K562 (cell line): ENCODE measurements around the gene NUP188. TPM values are rescaled to one million over a fixed set of nuclear protein-coding genes. Genes with fewer than 3 reads are reported as not detected.

Experiments used
- AFF1 ChIP-seq, 2 experiments: fragments of 450-650 bp; IDR thresholded peaks; 2 replicates each; pipeline ENCODE4 v1.6.1; 2018; ENCODE audit warnings: mild to moderate bottlenecking in 2 of 2, low read depth in 1 of 2; ENCODE audit not compliant: partially characterized antibody in 2 of 2
- ASH1L ChIP-seq: fragments of 450-650 bp; IDR thresholded peaks from 2 replicates; pipeline ENCODE4 v1.6.1; 2018; ENCODE audit warnings: borderline replicate concordance, mild to moderate bottlenecking, low read depth; ENCODE audit not compliant: partially characterized antibody
- CBX3 ChIP-seq, 2 experiments: IDR thresholded peaks; 1 replicate in 1 of 2; 2 replicates in 1 of 2; pipeline ENCODE4 v1.6.1; 2012; ENCODE audit warnings: inconsistent platforms in 2 of 2, low read length in 2 of 2, borderline replicate concordance in 1 of 2, control low read depth in 1 of 2
- HDAC6 ChIP-seq: IDR thresholded peaks from 2 replicates; pipeline ENCODE4 v1.6.1; 2012; ENCODE audit warnings: low read depth, mild to moderate bottlenecking, control low read depth, inconsistent platforms, low read length, moderate library complexity
- KLF1 ChIP-seq: fragments of 450-650 bp; IDR thresholded peaks from 2 replicates; pipeline ENCODE4 v1.6.1; 2016; ENCODE audit warnings: missing genetic modification characterization, missing compliant biosample characterization
- RAD21 ChIP-seq, 2 experiments: fragments of 250-450 bp in 1 of 2; fragments of 450-650 bp in 1 of 2; sonication (Bioruptor Pico) in 1 of 2; formaldehyde crosslinking in 1 of 2; IDR thresholded peaks in 1 of 2; conservative IDR thresholded peaks in 1 of 2; 2 replicates each; pipeline versions ENCODE4 v1.4.0 to v1.8.0; 2020 to 2022; ENCODE audit warnings: mild to moderate bottlenecking in 2 of 2, moderate library complexity in 1 of 2
- SLC30A9 ChIP-seq: fragments of 250-450 bp; sonication (Bioruptor Pico); IDR thresholded peaks from 2 replicates; pipeline ENCODE4 v1.8.0; 2022; ENCODE audit warnings: mild to moderate bottlenecking, moderate library complexity
- TEAD1 ChIP-seq, 2 experiments: fragments of 450-650 bp in 1 of 2; sonication (generic) in 1 of 2; formaldehyde crosslinking; IDR thresholded peaks; 2 replicates each; pipeline versions ENCODE4 v1.4.0 to v1.8.0; 2020 to 2022; ENCODE audit warnings: mild to moderate bottlenecking in 2 of 2, missing genetic modification reagents in 1 of 2
- ZNF124 ChIP-seq: sonication (generic); formaldehyde crosslinking; IDR thresholded peaks from 2 replicates; pipeline ENCODE4 v1.8.1; 2022; ENCODE audit warnings: missing genetic modification reagents
- ZNF780A ChIP-seq: fragments of 250-450 bp; sonication (Bioruptor Pico); IDR thresholded peaks from 2 replicates; pipeline ENCODE4 v1.5.0; 2021; ENCODE audit warnings: mild to moderate bottlenecking
- polyA plus RNA-seq, 8 experiments: library from polyadenylated mRNA; depleted of rRNA in 4 of 8; stranded (reverse) in 5 of 8; unstranded in 3 of 8; fragments of >200 nt; fragmentation: Nextera tagmentation in 2 of 8; fragmentation: Illumina TruSeq in 1 of 8; extraction: Ambion mirVana in 2 of 8; extraction: Trizol in 1 of 8; gene quantifications; 2 replicates each; pipeline versions ENCODE4 v1.2.1 to v1.2.3, GENCODE V29; 2011 to 2014; ENCODE audit warnings: inconsistent platforms in 1 of 8, missing spikeins in 1 of 8
- total RNA-seq, 7 experiments: library from RNA; depleted of rRNA in 6 of 7; stranded (reverse); fragments of >200 nt in 6 of 7; fragmentation: Illumina TruSeq in 2 of 7; extraction: Trizol in 2 of 7; gene quantifications; 2 replicates each; pipeline versions ENCODE4 v1.2.1 to v1.2.3, GENCODE V29; 2011 to 2021; ENCODE audit warnings: low replicate concordance in 1 of 7
- TF ChIP-seq, protein P1 (sequence below): fragments of 250-450 bp; sonication (Bioruptor Pico); IDR thresholded peaks from 2 replicates; pipeline ENCODE4 v1.6.1; 2021; ENCODE audit warnings: mild to moderate bottlenecking
- TF ChIP-seq, protein P2 (sequence below): fragments of 250-450 bp; sonication (Bioruptor Pico); IDR thresholded peaks from 2 replicates; pipeline ENCODE4 v1.5.0; 2021; ENCODE audit warnings: mild to moderate bottlenecking, moderate library complexity
- TF ChIP-seq, protein P3 (sequence below): sonication (generic); formaldehyde crosslinking; IDR thresholded peaks from 2 replicates; pipeline ENCODE4 v1.8.0; 2022; ENCODE audit warnings: missing genetic modification reagents, mild to moderate bottlenecking, borderline replicate concordance

The NUP188 gene
- total and polyA plus RNA-seq, 9 of the 15 experiments (the other 6 are each of a cell fraction or from before 2014, with no cell fraction given), result 11.7 to 135 (median 70.6) TPM

DNA sequence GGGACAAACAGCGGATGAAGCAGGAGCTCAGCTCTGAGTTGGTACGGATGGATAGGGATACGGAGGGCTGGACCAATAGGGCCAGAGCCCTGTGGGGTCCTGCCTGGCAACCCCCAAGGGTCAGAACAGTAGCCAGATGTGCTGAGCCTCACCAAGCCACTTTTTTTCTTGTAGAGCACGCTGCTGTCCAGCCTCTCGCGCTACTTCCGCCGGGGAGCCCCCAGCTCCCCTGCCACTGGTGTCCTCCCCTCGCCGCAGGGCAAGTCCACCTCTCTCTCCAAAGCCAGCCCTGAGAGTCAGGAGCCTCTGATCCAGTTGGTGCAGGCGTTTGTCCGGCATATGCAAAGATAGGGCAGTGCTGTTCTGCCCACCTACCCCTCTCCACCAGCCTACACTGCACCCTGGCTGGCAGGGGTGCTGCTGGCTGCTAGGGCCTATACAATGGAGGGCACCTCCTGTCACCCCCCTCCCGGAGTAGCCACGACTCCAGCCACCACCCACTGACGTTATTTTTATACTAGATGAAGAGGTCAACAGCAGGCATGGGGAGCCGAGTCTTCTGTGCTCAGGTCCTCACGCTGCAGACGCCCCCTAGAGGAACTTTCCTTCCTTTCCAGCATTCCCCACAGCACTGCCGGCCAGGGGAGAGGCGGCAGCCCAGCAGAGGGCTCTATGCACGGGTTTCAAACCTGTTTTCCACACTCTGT, 59.0 kb downstream of the NUP188 start (continued):
- TF ChIP-seq RAD21 (CRISPR knock-in tag; conservative IDR thresholded peaks at IDR 0.05 in 1 of 2, IDR thresholded peaks at IDR 0.05 in 1 of 2) (peak; percentile 56 to 71), TEAD1 (CRISPR knock-in tag; IDR thresholded peaks at IDR 0.05) (peak; percentile 31 to 78; a peak in 1 of 4 replicates), ZNF124 (CRISPR knock-in tag) (no peak), KLF1 (no peak), SLC30A9 (no peak), AFF1 (IDR thresholded peaks at IDR 0.05; ENCODE audit: low read depth in 1 of 2, partially characterized antibody in 2 of 2) (no peak), HDAC6 (no peak), ZNF780A (CRISPR knock-in tag) (no peak), CBX3 (IDR thresholded peaks at IDR 0.05; ENCODE audit: borderline replicate concordance in 1 of 2, low read length in 2 of 2) (peak in 1 of 2 experiments; percentile 63; a peak in 1 of 3 replicates), ASH1L (no peak)
- TF ChIP-seq, protein P1, sequence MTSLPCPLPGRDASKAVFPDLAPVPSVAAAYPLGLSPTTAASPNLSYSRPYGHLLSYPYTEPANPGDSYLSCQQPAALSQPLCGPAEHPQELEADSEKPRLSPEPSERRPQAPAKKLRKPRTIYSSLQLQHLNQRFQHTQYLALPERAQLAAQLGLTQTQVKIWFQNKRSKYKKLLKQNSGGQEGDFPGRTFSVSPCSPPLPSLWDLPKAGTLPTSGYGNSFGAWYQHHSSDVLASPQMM, result no peak
- TF ChIP-seq, protein P2, sequence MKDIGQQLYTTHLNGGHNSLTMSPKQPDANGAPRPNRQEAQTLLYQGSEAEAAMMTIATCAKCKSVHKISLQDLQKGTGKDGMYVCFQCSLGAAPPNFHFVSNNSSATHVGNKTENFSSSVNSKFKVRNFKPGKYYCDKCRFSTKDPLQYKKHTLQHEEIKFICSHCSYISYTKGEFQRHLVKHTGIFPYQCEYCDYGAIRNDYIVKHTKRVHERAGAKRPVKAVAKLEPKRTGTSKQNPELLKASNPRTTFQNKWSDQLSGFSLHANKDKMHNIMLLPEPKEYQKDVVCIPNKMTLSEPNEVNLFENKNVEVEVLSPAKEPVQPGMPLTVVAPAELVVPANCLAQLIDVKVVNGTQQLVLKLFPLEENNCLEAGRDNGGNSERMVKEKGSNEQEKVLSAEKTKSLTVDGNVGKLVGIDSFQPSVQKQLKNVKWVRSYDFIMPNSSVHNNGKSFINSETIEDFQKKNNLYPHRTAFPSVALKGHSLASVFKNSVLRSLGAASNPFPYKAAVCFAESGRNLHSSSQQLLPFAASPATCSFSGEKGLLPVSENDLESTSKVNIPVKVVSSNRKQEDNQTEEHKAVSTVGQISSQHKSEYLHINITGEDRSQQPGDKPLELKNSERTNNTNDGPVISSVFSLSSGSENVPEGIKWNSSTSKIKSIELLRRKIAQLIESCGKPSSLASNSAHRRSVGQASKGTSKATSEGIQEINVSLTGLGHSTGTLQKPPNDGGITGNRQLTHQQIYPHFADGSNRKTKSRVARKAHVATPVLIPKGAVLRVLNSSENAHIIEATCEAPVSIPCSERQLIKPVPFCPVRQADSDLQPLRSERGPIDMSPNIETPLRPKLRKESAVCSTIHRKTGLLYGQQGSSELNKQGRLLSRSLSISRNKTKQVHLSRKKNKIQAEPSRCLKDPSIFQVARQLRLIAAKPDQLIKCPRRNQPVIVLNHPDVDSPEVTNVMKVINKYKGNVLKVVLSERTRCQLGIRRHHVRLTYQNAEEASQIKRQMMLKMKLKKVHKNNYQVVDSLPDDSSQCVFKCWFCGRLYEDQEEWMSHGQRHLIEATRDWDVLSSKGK, result no peak
- TF ChIP-seq, protein P3, sequence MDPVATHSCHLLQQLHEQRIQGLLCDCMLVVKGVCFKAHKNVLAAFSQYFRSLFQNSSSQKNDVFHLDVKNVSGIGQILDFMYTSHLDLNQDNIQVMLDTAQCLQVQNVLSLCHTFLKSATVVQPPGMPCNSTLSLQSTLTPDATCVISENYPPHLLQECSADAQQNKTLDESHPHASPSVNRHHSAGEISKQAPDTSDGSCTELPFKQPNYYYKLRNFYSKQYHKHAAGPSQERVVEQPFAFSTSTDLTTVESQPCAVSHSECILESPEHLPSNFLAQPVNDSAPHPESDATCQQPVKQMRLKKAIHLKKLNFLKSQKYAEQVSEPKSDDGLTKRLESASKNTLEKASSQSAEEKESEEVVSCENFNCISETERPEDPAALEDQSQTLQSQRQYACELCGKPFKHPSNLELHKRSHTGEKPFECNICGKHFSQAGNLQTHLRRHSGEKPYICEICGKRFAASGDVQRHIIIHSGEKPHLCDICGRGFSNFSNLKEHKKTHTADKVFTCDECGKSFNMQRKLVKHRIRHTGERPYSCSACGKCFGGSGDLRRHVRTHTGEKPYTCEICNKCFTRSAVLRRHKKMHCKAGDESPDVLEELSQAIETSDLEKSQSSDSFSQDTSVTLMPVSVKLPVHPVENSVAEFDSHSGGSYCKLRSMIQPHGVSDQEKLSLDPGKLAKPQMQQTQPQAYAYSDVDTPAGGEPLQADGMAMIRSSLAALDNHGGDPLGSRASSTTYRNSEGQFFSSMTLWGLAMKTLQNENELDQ (CRISPR knock-in tag), result no peak
